ENCODE results near the gene SSB.
A peak's percentile ranks its signal among the peaks of the same experiment; 100 is the strongest.

SSB gene

DNA sequence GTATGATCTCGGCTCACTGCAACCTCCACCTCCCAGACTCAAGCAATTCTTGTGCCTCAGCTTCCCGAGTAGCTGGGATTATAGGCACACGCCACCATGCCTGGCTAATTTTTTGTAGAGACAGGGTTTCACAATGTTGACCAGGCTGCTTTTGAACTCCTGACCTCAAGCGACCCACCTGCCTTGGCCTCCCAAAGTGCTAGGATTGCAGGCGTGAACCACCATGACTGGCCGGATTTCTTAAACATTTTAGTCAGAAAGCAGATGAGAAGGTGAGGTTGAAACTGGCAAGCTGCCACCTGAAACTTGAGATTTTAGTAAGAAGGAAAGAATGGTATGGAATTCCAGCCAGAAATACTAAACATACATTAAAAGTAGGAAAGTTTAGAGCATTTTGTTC, 33.1 kb upstream of the SSB start:
- Histone ChIP-seq H3K9me2 (ENCODE audit: low read depth, low read length) (no peaks in the 10 kb centered on the region), H3K36me3 (ENCODE audit: insufficient read depth, low read length) (no peaks in the 10 kb centered on the region), H3K9ac (ENCODE audit: low read length) (no peak overlapping the region), H3K27ac (ENCODE audit: low read depth, low read length, poor library complexity, severe bottlenecking) (no peak overlapping the region), H3K79me2 (ENCODE audit: insufficient read depth, low read length) (no peaks in the 10 kb centered on the region), H4K20me1 (ENCODE audit: insufficient read depth, low read length) (no peaks in the 10 kb centered on the region), H3K4me1 (ENCODE audit: insufficient read depth, low read length, severe bottlenecking) (peaks cover 16% of the 10 kb centered on the region), H2AFZ (ENCODE audit: low read length) (no peak overlapping the region), H3K4me2 (ENCODE audit: low read length) (no peak overlapping the region), H3K4me3 (ENCODE audit: low read depth, low read length, poor library complexity, severe bottlenecking) (no peak overlapping the region), H3K9me3 (ENCODE audit: low read length) (no peaks in the 10 kb centered on the region), H3K27me3 (ENCODE audit: insufficient read depth, low read length) (peaks cover 5% of the 10 kb centered on the region; the same call in 1 of the 2 replicates), H3F3A (ENCODE audit: insufficient read depth, low read length) (no peaks in the 10 kb centered on the region)
- TF ChIP-seq, protein P1, sequence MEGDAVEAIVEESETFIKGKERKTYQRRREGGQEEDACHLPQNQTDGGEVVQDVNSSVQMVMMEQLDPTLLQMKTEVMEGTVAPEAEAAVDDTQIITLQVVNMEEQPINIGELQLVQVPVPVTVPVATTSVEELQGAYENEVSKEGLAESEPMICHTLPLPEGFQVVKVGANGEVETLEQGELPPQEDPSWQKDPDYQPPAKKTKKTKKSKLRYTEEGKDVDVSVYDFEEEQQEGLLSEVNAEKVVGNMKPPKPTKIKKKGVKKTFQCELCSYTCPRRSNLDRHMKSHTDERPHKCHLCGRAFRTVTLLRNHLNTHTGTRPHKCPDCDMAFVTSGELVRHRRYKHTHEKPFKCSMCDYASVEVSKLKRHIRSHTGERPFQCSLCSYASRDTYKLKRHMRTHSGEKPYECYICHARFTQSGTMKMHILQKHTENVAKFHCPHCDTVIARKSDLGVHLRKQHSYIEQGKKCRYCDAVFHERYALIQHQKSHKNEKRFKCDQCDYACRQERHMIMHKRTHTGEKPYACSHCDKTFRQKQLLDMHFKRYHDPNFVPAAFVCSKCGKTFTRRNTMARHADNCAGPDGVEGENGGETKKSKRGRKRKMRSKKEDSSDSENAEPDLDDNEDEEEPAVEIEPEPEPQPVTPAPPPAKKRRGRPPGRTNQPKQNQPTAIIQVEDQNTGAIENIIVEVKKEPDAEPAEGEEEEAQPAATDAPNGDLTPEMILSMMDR (IDR thresholded peaks at IDR 0.05; ENCODE audit: low read length), result no peak
- no peak for TF ChIP-seq EZH2 (IDR thresholded peaks at IDR 0.05; ENCODE audit: borderline replicate concordance, low read length)

DNA sequence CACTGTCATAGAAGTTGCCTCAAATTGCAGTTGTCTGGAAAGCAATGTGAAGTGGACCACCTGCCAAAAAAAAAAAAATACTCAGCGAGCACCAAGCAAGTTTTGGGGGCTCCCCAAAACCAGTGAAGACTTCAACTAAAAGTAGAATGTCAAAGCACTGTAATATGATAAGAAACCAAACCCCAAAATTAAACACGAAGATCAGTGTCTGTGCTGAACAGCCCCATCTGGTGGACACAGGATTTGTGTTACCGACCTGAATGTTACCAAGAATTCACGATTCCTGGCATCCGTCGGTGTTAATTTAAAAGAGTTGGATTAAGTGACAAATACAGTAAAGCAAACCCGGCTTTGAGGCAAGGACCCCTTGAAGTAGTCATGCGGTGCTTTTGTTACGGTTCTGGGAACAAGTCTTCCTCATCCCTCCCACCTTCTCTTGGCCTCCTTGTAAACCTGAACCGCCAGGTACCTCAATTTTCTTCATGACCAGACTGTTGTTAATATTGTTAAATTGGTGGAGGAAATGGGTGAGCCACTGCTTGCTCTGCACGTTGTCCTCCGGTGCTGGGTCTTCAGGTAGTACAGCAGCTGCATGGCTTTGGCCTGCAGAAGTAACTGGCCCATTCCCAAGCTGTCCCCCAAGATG, 31.3 kb upstream of the SSB start:
- no peak overlapping the region for H3K27ac ChIP-seq (ENCODE audit: low read depth, low read length, poor library complexity, severe bottlenecking)
- no peak overlapping the region for H3K4me3 ChIP-seq (ENCODE audit: low read depth, low read length, poor library complexity, severe bottlenecking)
- H4K20me1 ChIP-seq (ENCODE audit: insufficient read depth, low read length), result no peaks in the 10 kb centered on the region
- H2AFZ ChIP-seq (ENCODE audit: low read length), result no peak overlapping the region
- peaks cover 16% of the 10 kb centered on the region for H3K4me1 ChIP-seq (ENCODE audit: insufficient read depth, low read length, severe bottlenecking)
- no peak for TF ChIP-seq EZH2 (IDR thresholded peaks at IDR 0.05; ENCODE audit: borderline replicate concordance, low read length)
- TF ChIP-seq, protein P1 (IDR thresholded peaks at IDR 0.05; ENCODE audit: low read length), result peak; percentile 82
- peak overlapping the region; percentile 52; the same call in 1 of the 2 replicates for H3K4me2 ChIP-seq (ENCODE audit: low read length)
- H3K9me3 ChIP-seq (ENCODE audit: low read length), result no peaks in the 10 kb centered on the region
- no peak overlapping the region for H3K9ac ChIP-seq (ENCODE audit: low read length)
- H3K36me3 ChIP-seq (ENCODE audit: insufficient read depth, low read length), result no peaks in the 10 kb centered on the region
- no peaks in the 10 kb centered on the region for H3K79me2 ChIP-seq (ENCODE audit: insufficient read depth, low read length)
- H3K9me2 ChIP-seq (ENCODE audit: low read depth, low read length), result no peaks in the 10 kb centered on the region
- peaks cover 5% of the 10 kb centered on the region; the same call in 1 of the 2 replicates for H3K27me3 ChIP-seq (ENCODE audit: insufficient read depth, low read length)
- H3F3A ChIP-seq (ENCODE audit: insufficient read depth, low read length), result no peaks in the 10 kb centered on the region

DNA sequence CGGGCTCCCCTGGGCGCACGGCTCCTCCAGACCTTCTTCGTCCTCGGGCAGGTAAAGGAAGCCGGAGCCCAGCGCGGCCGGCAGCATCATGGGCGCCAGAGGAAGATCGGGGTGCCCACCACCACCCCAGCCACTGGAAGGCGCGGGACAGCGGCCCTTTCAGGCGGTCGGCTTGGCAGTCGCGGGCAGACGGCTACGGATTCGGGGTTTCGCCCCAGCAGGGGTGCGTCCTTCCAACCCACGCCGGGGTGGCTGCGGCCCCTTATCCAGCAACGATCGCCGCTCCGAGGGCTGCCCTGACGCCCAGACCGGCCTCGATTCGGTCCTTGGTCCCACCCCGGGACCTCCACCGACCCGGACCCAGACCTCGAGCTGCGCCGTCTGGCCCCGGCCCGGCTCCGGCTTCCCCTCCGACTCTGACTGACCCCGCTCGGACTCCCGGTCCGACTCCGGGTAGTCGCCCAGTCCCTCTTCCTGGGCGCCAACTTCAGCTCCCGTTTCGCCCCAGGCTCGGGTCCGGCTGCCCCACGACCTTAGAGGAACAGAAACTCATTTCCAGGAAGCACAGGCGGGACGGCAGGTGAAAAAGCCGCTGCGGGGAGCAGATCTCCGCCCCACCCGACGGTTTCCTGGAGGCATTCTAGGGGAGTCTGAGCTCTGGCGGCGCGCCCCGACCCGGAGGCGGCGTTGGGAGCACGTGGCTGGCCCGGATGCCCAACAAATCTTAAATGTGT, 30.2 kb upstream of the SSB start:
- Histone ChIP-seq H3K36me3 (ENCODE audit: insufficient read depth, low read length) (no peaks in the 10 kb centered on the region), H3K4me3 (ENCODE audit: low read depth, low read length, poor library complexity, severe bottlenecking) (peak overlapping the region; percentile 47), H3K4me2 (ENCODE audit: low read length) (peak overlapping the region; percentile 52)

More for the DNA sequence above, 30.2 kb upstream of the SSB start:
- no peaks in the 10 kb centered on the region for H4K20me1 ChIP-seq (ENCODE audit: insufficient read depth, low read length)
- no peaks in the 10 kb centered on the region for H3K9me2 ChIP-seq (ENCODE audit: low read depth, low read length)
- H3K9me3 ChIP-seq (ENCODE audit: low read length), result no peaks in the 10 kb centered on the region
- no peaks in the 10 kb centered on the region for H3K79me2 ChIP-seq (ENCODE audit: insufficient read depth, low read length)
- TF ChIP-seq, protein P1 (IDR thresholded peaks at IDR 0.05; ENCODE audit: low read length), result no peak
- no peak for TF ChIP-seq EZH2 (IDR thresholded peaks at IDR 0.05; ENCODE audit: borderline replicate concordance, low read length)
- peak overlapping the region; percentile 12; the same call in 1 of the 2 replicates for H3K9ac ChIP-seq (ENCODE audit: low read length)
- H3K4me1 ChIP-seq (ENCODE audit: insufficient read depth, low read length, severe bottlenecking), result peaks cover 16% of the 10 kb centered on the region
- H3K27me3 ChIP-seq (ENCODE audit: insufficient read depth, low read length), result peaks cover 5% of the 10 kb centered on the region; the same call in 1 of the 2 replicates
- no peak overlapping the region for H3K27ac ChIP-seq (ENCODE audit: low read depth, low read length, poor library complexity, severe bottlenecking)
- H3F3A ChIP-seq (ENCODE audit: insufficient read depth, low read length), result no peaks in the 10 kb centered on the region
- H2AFZ ChIP-seq (ENCODE audit: low read length), result no peak overlapping the region
